ENCODE data around the gene PAK2. TPM values are rescaled to one million over a fixed set of nuclear protein-coding genes. Genes with fewer than 3 reads are reported as not detected.

PAK2 gene
- total RNA-seq, 1 experiment from 2014 or later: 69.6 TPM

- TF ChIP-seq EZH2phosphoT487 (IDR thresholded peaks at IDR 0.05; ENCODE audit: borderline replicate concordance) (no peak), FOSL1 (IDR thresholded peaks at IDR 0.05; ENCODE audit: low read depth) (no peak), ELF1 (IDR thresholded peaks at IDR 0.05; ENCODE audit: borderline replicate concordance, low read depth) (no peak), ZBTB33 (IDR thresholded peaks at IDR 0.05; ENCODE audit: extremely low read depth, insufficient replicate concordance, low read length) (no peak), ZFX (IDR thresholded peaks at IDR 0.05) (no peak), POLR2AphosphoS5 (IDR thresholded peaks at IDR 0.05; ENCODE audit: low read depth, low read length) (no peak), SP1 (IDR thresholded peaks at IDR 0.05; ENCODE audit: low read depth) (no peak), ZNF274 (IDR thresholded peaks at IDR 0.05; ENCODE audit: low read depth, low read length) (no peak)
Measured at GRCh38 chr3:196736670-196737374, 2.8 kb upstream of the PAK2 start (continued).

- Histone ChIP-seq H3K4me3 (replicated peaks in 1 of 2; ENCODE audit: low read depth in 1 of 2, low read length in 2 of 2) (no peak overlapping the region), H4K20me1 (ENCODE audit: insufficient read depth) (no peaks in the 10 kb centered on the region), H3K9ac (ENCODE audit: low read length) (no peak overlapping the region), H3K27ac (ENCODE audit: low read depth, low read length) (no peak overlapping the region), H3K9me3 (ENCODE audit: control insufficient read depth in 1 of 2, insufficient read depth in 1 of 2, low read depth in 1 of 2, low read length in 2 of 2) (no peaks in the 10 kb centered on the region), H2AFZ (ENCODE audit: low read depth, low read length, poor library complexity, severe bottlenecking) (no peak overlapping the region), H3K79me2 (ENCODE audit: insufficient read depth, low read length) (peaks cover 28% of the 10 kb centered on the region), H3K36me3 (ENCODE audit: control insufficient read depth in 1 of 2, insufficient read depth in 2 of 2, low read length in 2 of 2) (no peaks in the 10 kb centered on the region), H3K4me2 (ENCODE audit: low read length) (no peak overlapping the region), H3K9me2 (ENCODE audit: insufficient read depth) (no peaks in the 10 kb centered on the region), H3K4me1 (ENCODE audit: control insufficient read depth in 1 of 2, insufficient read depth in 2 of 2, low read length in 2 of 2) (peaks cover 3 to 11% of the 10 kb centered on the region in 2 experiments; a peak in 3 of 4 replicates), H3K27me3 (ENCODE audit: insufficient read depth, low read length) (no peaks in the 10 kb centered on the region)
- intact Hi-C loops (cut with micrococcal nuclease): no loop called here
- POLR2A ChIA-PET: no interaction called here
- no TSS peak for BruUV-seq (replicated peaks)
- DNase-seq (ENCODE audit: low read depth, low spot score): no peak
- ATAC-seq: no peak
- CTCF ChIA-PET: no interaction called here
- RAD21 ChIA-PET (ENCODE audit: low non-redundant PET in 1 of 2, low total read pairs in 2 of 2, uncharacterized antibody in 2 of 2, unreplicated experiment in 2 of 2): no interaction called here
- TF ChIP-seq SRF (IDR thresholded peaks at IDR 0.05; ENCODE audit: low read depth): no peak
- TF ChIP-seq ATF3 (IDR thresholded peaks at IDR 0.05): no peak
- TF ChIP-seq EGR1 (IDR thresholded peaks at IDR 0.05; ENCODE audit: low read depth): no peak
- TF ChIP-seq ELF1 (IDR thresholded peaks at IDR 0.05; ENCODE audit: borderline replicate concordance, low read depth): no peak
- no peak for TF ChIP-seq ZNF274 (IDR thresholded peaks at IDR 0.05; ENCODE audit: low read depth, low read length)
- TF ChIP-seq ZFX (IDR thresholded peaks at IDR 0.05): no peak
- no peak for TF ChIP-seq REST (IDR thresholded peaks at IDR 0.05; ENCODE audit: low read depth)
- no peak for TF ChIP-seq SIN3A (IDR thresholded peaks at IDR 0.05; ENCODE audit: low read depth)
- TF ChIP-seq POLR2A (IDR thresholded peaks at IDR 0.05; ENCODE audit: borderline replicate concordance, extremely low read depth, insufficient read depth, insufficient read length): no peak
- TF ChIP-seq CTCF (IDR thresholded peaks at IDR 0.05 in 2 of 3, conservative IDR thresholded peaks at IDR 0.05 in 1 of 3; ENCODE audit: borderline replicate concordance in 1 of 3, insufficient read depth in 1 of 3, low read depth in 2 of 3, low read length in 2 of 3): no peak
Measured at GRCh38 chr3:196737655-196738054, 2.0 kb upstream of the PAK2 start.

Data from HCT116 (cell line).